A673 (cell line): Measurements from ENCODE around the gene DNAAF8. TPM values are rescaled to one million over a fixed set of nuclear protein-coding genes. Genes with fewer than 3 reads are reported as not detected.

ENCODE experiments used
- BruUV-seq: library from RNA; stranded (reverse); fragments of 400-500 nt; replicated peaks from 2 replicates; lab custom pipeline; 2021; lab: Mats Ljungman, UMichigan
- CTCF ChIA-PET: fragments of 300-600 bp; sonication (Branson Sonifier 250); formaldehyde crosslinking; loops from one replicate; lab custom pipeline; 2022; ENCODE audit warnings: antibody characterized with exemption; lab: Charles Lee
- POLR2A ChIA-PET: fragments of 300-600 bp; sonication (Branson Sonifier 250); formaldehyde crosslinking; loops from one replicate; lab custom pipeline; 2022; ENCODE audit warnings: antibody characterized with exemption; ENCODE audit not compliant: low non-redundant PET; lab: Charles Lee
- DNase-seq: peaks from one replicate; pipeline ENCODE4 v3.0.0-alpha.2; 2015; ENCODE audit warnings: low spot score
- H3K27ac ChIP-seq: fragments of 200-600 bp; sonication (generic); 2 replicates; pipeline ENCODE4 v1.5.1; 2016; ENCODE audit warnings: mixed run types, low read depth, mild to moderate bottlenecking, mixed read lengths, antibody characterized with exemption, low read length; ENCODE audit not compliant: poor library complexity, severe bottlenecking
- H3K27me3 ChIP-seq: fragments of 200-600 bp; sonication (generic); replicated peaks from 2 replicates; pipeline ENCODE4 v1.6.1; 2017; ENCODE audit warnings: mixed run types, low read depth, mild to moderate bottlenecking, mixed read lengths, antibody characterized with exemption, low read length; ENCODE audit not compliant: insufficient read depth, poor library complexity
- H3K36me3 ChIP-seq: fragments of 200-600 bp; sonication (generic); 2 replicates; pipeline ENCODE4 v1.6.1; 2016; ENCODE audit warnings: mixed run types, mild to moderate bottlenecking, mixed read lengths, antibody characterized with exemption, low read length; ENCODE audit not compliant: insufficient read depth, poor library complexity, severe bottlenecking
- H3K4me1 ChIP-seq: fragments of 200-600 bp; sonication (generic); 2 replicates; pipeline ENCODE4 v1.6.1; 2017; ENCODE audit warnings: mixed run types, mild to moderate bottlenecking, mixed read lengths, antibody characterized with exemption, low read length; ENCODE audit not compliant: insufficient read depth, poor library complexity, severe bottlenecking
- H3K4me3 ChIP-seq: fragments of 200-600 bp; sonication (generic); 2 replicates; pipeline ENCODE4 v1.5.1; 2016; ENCODE audit warnings: low read depth, mixed run types, mild to moderate bottlenecking, mixed read lengths, low read length; ENCODE audit not compliant: poor library complexity, severe bottlenecking
- H3K9me3 ChIP-seq: fragments of 200-600 bp; sonication (generic); 2 replicates; pipeline ENCODE4 v1.6.1; 2016; ENCODE audit warnings: mixed run types, low read depth, mild to moderate bottlenecking, mixed read lengths, antibody characterized with exemption, low read length; ENCODE audit not compliant: poor library complexity, severe bottlenecking
- CTCF ChIP-seq: fragments of 300-800, 200-600 bp; sonication (generic); conservative IDR thresholded peaks from 2 replicates; pipeline ENCODE4 v1.5.1; 2017; ENCODE audit warnings: low read depth, mild to moderate bottlenecking, antibody characterized with exemption, low read length, moderate library complexity, mixed read lengths
- EZH2 ChIP-seq: fragments of 200-600 bp; sonication (generic); IDR thresholded peaks from 2 replicates; pipeline ENCODE4 v1.6.1; 2017; ENCODE audit warnings: borderline replicate concordance, low read depth, mild to moderate bottlenecking, mixed read lengths, antibody characterized with exemption, low read length; ENCODE audit not compliant: poor library complexity, severe bottlenecking
- intact Hi-C: fragments of 100-400 bp; cut with micrococcal nuclease; formaldehyde crosslinking; loops from one replicate; pipeline ENCODE4 v1.10.0; 2022; ENCODE audit not compliant: unreplicated experiment
- total RNA-seq: library from RNA; stranded (reverse); gene quantifications from 2 replicates; pipeline ENCODE4 v1.2.3, GENCODE V29; 2021

Gene DNAAF8
- total RNA-seq, 1 experiment from 2014 or later, result 0.15 TPM

- peaks cover 37% of the 10 kb centered on the region for H3K36me3 ChIP-seq
- no peaks in the 10 kb centered on the region for H3K27me3 ChIP-seq
- H3K9me3 ChIP-seq, result no peaks in the 10 kb centered on the region
- no peak overlapping the region for H3K27ac ChIP-seq
- DNase-seq, result no peak
- peaks cover 4% of the 10 kb centered on the region for H3K4me1 ChIP-seq
- TF ChIP-seq CTCF (no peak), EZH2 (no peak)
- no peak overlapping the region for H3K4me3 ChIP-seq
- BruUV-seq, result no TSS peak
- ChIA-PET POLR2A (no interaction called here), CTCF (no interaction called here)
- intact Hi-C loops, result loop anchor here (10.0 kb wide), 1 partner anchor 258 kb away; the partner anchor contains the start of gene SEC14L5
Measured at GRCh38 chr16:4696905-4697847, 37.2 kb upstream of the DNAAF8 start.

- TF ChIP-seq CTCF (no peak), EZH2 (no peak)
- Histone ChIP-seq H3K4me3 (no peak overlapping the region), H3K4me1 (peaks cover 2% of the 10 kb centered on the region), H3K27me3 (no peaks in the 10 kb centered on the region), H3K27ac (no peak overlapping the region), H3K36me3 (peaks cover 41% of the 10 kb centered on the region), H3K9me3 (no peaks in the 10 kb centered on the region)
- ChIA-PET POLR2A (no interaction called here), CTCF (no interaction called here)
- BruUV-seq, result no TSS peak
- no peak for DNase-seq
- intact Hi-C loops, result loop anchor here (10.0 kb wide), 1 partner anchor 257 kb away; the partner anchor contains the start of gene SEC14L5
Measured at GRCh38 chr16:4697848-4698291, 36.5 kb upstream of the DNAAF8 start.

GRCh38 chr16:4698321-4699045 lies 35.9 kb upstream of the DNAAF8 start:
- Histone ChIP-seq H3K4me1 (no peaks in the 10 kb centered on the region), H3K9me3 (no peaks in the 10 kb centered on the region), H3K27ac (no peak overlapping the region), H3K4me3 (no peak overlapping the region), H3K27me3 (no peaks in the 10 kb centered on the region), H3K36me3 (peaks cover 41% of the 10 kb centered on the region)
- intact Hi-C loops, result loop anchor here (10.0 kb wide), 1 partner anchor 256 kb away; the partner anchor contains the start of gene SEC14L5
- POLR2A ChIA-PET, result no interaction called here
- DNase-seq, result no peak
- no TSS peak for BruUV-seq
- TF ChIP-seq EZH2, result no peak
- TF ChIP-seq CTCF, result no peak
- CTCF ChIA-PET, result no interaction called here
